Activated CD8-positive, alpha-beta T cell treated with anti-CD3 and anti-CD28 coated beads for 36 hours (primary cell): Measurements from ENCODE around the gene NTRK1. TPM values are rescaled to one million over a fixed set of nuclear protein-coding genes. Genes with fewer than 3 reads are reported as not detected.

Source experiments
- ATAC-seq: fragments of 200-7000 bp; cut with Tn5 transposase; one replicate; pipeline ENCODE4 v1.10.0; 2021; ENCODE audit warnings: mild to moderate bottlenecking, moderate library complexity
- CTCF ChIA-PET: fragments of 350-600 bp; sonication (Branson Sonifier 250); formaldehyde crosslinking; loops from one replicate; lab custom pipeline; 2021; ENCODE audit warnings: antibody characterized with exemption; lab: Charles Lee
- POLR2A ChIA-PET: fragments of 350-600 bp; sonication (Branson Sonifier 250); formaldehyde crosslinking; loops from one replicate; lab custom pipeline; 2021; ENCODE audit warnings: antibody characterized with exemption; lab: Charles Lee
- DNase-seq: peaks from one replicate; pipeline ENCODE4 v3.0.0-alpha.2; 2020
- H3K27ac Mint-ChIP-seq: one replicate; pipeline ENCODE4 v1.8.0; 2021; ENCODE audit warnings: mild to moderate bottlenecking, mixed read lengths
- H3K27me3 Mint-ChIP-seq: one replicate; pipeline ENCODE4 v1.8.0; 2021; ENCODE audit warnings: mixed read lengths
- H3K36me3 Mint-ChIP-seq: one replicate; pipeline ENCODE4 v1.8.0; 2021; ENCODE audit warnings: low read depth, mixed read lengths
- H3K4me1 Mint-ChIP-seq: one replicate; pipeline ENCODE4 v1.8.0; 2021; ENCODE audit warnings: low read depth, mixed read lengths
- H3K4me3 Mint-ChIP-seq: one replicate; pipeline ENCODE4 v1.8.0; 2021; ENCODE audit warnings: mild to moderate bottlenecking, moderate library complexity, mixed read lengths
- H3K9me3 Mint-ChIP-seq: one replicate; pipeline ENCODE4 v1.8.0; 2021; ENCODE audit warnings: mixed read lengths
- CTCF ChIP-seq: fragments of 200-600 bp; IDR thresholded peaks from one replicate; pipeline ENCODE4 v1.8.0; 2022; ENCODE audit warnings: antibody characterized with exemption, mild to moderate bottlenecking
- intact Hi-C: fragments of 100-400 bp; cut with micrococcal nuclease; formaldehyde crosslinking; loops from one replicate; pipeline ENCODE4 v1.10.0; 2022
- total RNA-seq, 2 experiments: library from RNA; stranded (reverse); gene quantifications; one replicate each; pipeline ENCODE4 v1.2.3, GENCODE V29; 2021

NTRK1 gene
- total RNA-seq, 2 experiments from 2014 or later = 23.5 to 25.9 TPM

GRCh38 chr1:156905651-156906050 is 45.0 kb downstream of the NTRK1 start:
- POLR2A ChIA-PET = no interaction called here

GRCh38 chr1:156906206-156906906 is 45.7 kb downstream of the NTRK1 start:
- ChIA-PET POLR2A (no interaction called here), CTCF (no interaction called here)
- no peak overlapping the region for H3K4me3 Mint-ChIP-seq
- peaks cover 3% of the 10 kb centered on the region for H3K4me1 Mint-ChIP-seq
- H3K9me3 Mint-ChIP-seq = no peaks in the 10 kb centered on the region
- H3K27ac Mint-ChIP-seq = no peak overlapping the region
- no peaks in the 10 kb centered on the region for H3K36me3 Mint-ChIP-seq
- TF ChIP-seq CTCF = no peak
- intact Hi-C loops = no loop called here
- DNase-seq = no peak
- peaks cover 9% of the 10 kb centered on the region for H3K27me3 Mint-ChIP-seq
- ATAC-seq = no peak

More at GRCh38 chr1:156905651-156906050, 45.0 kb downstream of the NTRK1 start:
- intact Hi-C loops = no loop called here
- DNase-seq (no peak), ATAC-seq (no peak)
- H3K4me1 Mint-ChIP-seq = peaks cover 3% of the 10 kb centered on the region
- peaks cover 9% of the 10 kb centered on the region for H3K27me3 Mint-ChIP-seq
- no peak overlapping the region for H3K4me3 Mint-ChIP-seq
- no peak overlapping the region for H3K27ac Mint-ChIP-seq
- no peaks in the 10 kb centered on the region for H3K9me3 Mint-ChIP-seq
- CTCF ChIA-PET = no interaction called here
- no peaks in the 10 kb centered on the region for H3K36me3 Mint-ChIP-seq
- TF ChIP-seq CTCF = no peak

- ATAC-seq (no peak), DNase-seq (no peak)
- ChIA-PET POLR2A (no interaction called here), CTCF (no interaction called here)
- H3K27ac Mint-ChIP-seq = no peak overlapping the region
- no peak overlapping the region for H3K4me3 Mint-ChIP-seq
- H3K36me3 Mint-ChIP-seq = no peaks in the 10 kb centered on the region
- no peaks in the 10 kb centered on the region for H3K9me3 Mint-ChIP-seq
- TF ChIP-seq CTCF = no peak
- peaks cover 9% of the 10 kb centered on the region for H3K27me3 Mint-ChIP-seq
- intact Hi-C loops = no loop called here
- peaks cover 3% of the 10 kb centered on the region for H3K4me1 Mint-ChIP-seq
These were observed 47.9 kb downstream of the NTRK1 start for GRCh38 chr1:156908541-156908940.

DNA sequence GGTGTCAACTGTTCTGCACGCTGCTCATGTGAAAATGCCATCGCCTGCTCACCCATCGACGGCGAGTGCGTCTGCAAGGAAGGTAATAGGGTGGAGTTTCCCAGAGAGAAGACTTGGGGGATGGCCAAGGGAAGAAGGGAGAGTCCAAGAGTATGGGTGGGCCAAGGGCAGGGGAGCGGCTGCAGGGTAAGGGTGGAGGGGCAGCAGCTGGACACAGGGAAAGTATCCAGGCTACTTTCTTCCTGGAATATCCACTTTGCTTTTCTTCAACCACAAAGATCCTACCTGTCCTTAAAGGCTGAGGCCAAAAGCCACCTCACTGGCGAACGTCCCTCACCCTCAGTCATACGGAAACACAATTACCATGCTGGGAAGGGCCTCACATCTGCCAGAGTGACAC is 48.3 kb downstream of the NTRK1 start:
- Mint-ChIP-seq H3K27ac (no peak overlapping the region), H3K4me3 (no peak overlapping the region), H3K27me3 (peaks cover 11% of the 10 kb centered on the region), H3K36me3 (no peaks in the 10 kb centered on the region), H3K9me3 (no peaks in the 10 kb centered on the region), H3K4me1 (peaks cover 3% of the 10 kb centered on the region)
- ChIA-PET CTCF (interaction anchor here (0.8 to 3.5 kb wide), 5 partner anchors 8 to 19 kb away, joined by 3 to 13 read pairs (median 4); no protein-coding TSS in a partner anchor), POLR2A (no interaction called here)
- intact Hi-C loops = no loop called here
- ATAC-seq (no peak), DNase-seq (no peak)
- TF ChIP-seq CTCF = no peak

DNA sequence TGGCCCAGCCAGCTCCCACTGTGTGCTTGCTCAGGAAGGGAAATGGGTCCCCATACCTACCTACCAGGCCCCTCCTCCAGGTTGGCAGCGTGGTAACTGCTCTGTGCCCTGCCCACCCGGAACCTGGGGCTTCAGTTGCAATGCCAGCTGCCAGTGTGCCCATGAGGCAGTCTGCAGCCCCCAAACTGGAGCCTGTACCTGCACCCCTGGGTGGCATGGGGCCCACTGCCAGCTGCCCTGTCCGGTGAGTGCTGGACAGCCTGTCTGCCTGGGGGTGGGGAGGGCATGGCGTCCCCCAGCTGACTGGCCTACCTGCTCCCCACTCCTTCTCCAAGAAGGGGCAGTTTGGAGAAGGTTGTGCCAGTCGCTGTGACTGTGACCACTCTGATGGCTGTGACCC is 49.0 kb downstream of the NTRK1 start:
- H3K27me3 Mint-ChIP-seq = peaks cover 13% of the 10 kb centered on the region

More for the DNA sequence above, 49.0 kb downstream of the NTRK1 start:
- POLR2A ChIA-PET = no interaction called here
- intact Hi-C loops = no loop called here
- CTCF ChIA-PET = interaction anchor here (0.8 to 3.5 kb wide), 7 partner anchors 9 to 283 kb away, joined by 3 to 13 read pairs (median 4); no protein-coding TSS in a partner anchor
- ATAC-seq = no peak
- no peak overlapping the region for H3K27ac Mint-ChIP-seq
- H3K4me1 Mint-ChIP-seq = peaks cover 3% of the 10 kb centered on the region
- no peaks in the 10 kb centered on the region for H3K36me3 Mint-ChIP-seq
- no peaks in the 10 kb centered on the region for H3K9me3 Mint-ChIP-seq
- TF ChIP-seq CTCF = no peak
- no peak overlapping the region for H3K4me3 Mint-ChIP-seq
- no peak for DNase-seq
